Activated CD4-positive, alpha-beta T cell treated with anti-CD3 and anti-CD28 coated beads, Interleukin-2, amount 50 U/mL, for 16 hours (primary cell): ENCODE results near the gene C10orf53.
"Not testable (repeated sequence)": the region's sequence is repeated elsewhere in the genome, so short reads cannot be mapped to it uniquely, and the experiment has no call there.

Source experiments
- DNase-seq: peaks from one replicate; pipeline ENCODE4 v3.0.0-alpha.2; 2020

C10orf53 gene

GRCh38 chr10:49689882-49690510, 10.5 kb downstream of the C10orf53 start:
- DNase-seq: no peak

- DNase-seq: no peak
Measured at GRCh38 chr10:49690698-49691356, 11.4 kb downstream of the C10orf53 start.

- no peak for DNase-seq
Measured at GRCh38 chr10:49691588-49691987, 12.1 kb downstream of the C10orf53 start.

- no peak for DNase-seq
Measured at GRCh38 chr10:49694466-49694865, 15.0 kb downstream of the C10orf53 start.

- DNase-seq: no peak
Measured at GRCh38 chr10:49696311-49696710, 16.9 kb downstream of the C10orf53 start.

- no peak for DNase-seq
Measured at GRCh38 chr10:49698679-49699078, 19.2 kb downstream of the C10orf53 start.

GRCh38 chr10:49700211-49700610, 20.8 kb downstream of the C10orf53 start:
- DNase-seq: no peak

GRCh38 chr10:49700997-49701396, 21.5 kb downstream of the C10orf53 start:
- no peak for DNase-seq

- DNase-seq: no peak
Measured at GRCh38 chr10:49707585-49707984, 28.1 kb downstream of the C10orf53 start.

GRCh38 chr10:49709934-49710333, 30.5 kb downstream of the C10orf53 start:
- no peak for DNase-seq

- DNase-seq: no peak
Measured at GRCh38 chr10:49710966-49711365, 31.5 kb downstream of the C10orf53 start.

- no peak for DNase-seq
Measured at GRCh38 chr10:49711481-49711880, 32.0 kb downstream of the C10orf53 start.

- DNase-seq: no peak
Measured at GRCh38 chr10:49713266-49713665, 33.8 kb downstream of the C10orf53 start.

- DNase-seq: not testable (repeated sequence)
Measured at GRCh38 chr10:49715157-49715556, 35.7 kb downstream of the C10orf53 start.

- DNase-seq: no peak
Measured at GRCh38 chr10:49726593-49726992, 47.1 kb downstream of the C10orf53 start.

GRCh38 chr10:49733866-49734265, 54.4 kb downstream of the C10orf53 start:
- no peak for DNase-seq

- no peak for DNase-seq
Measured at GRCh38 chr10:49734676-49735075, 55.2 kb downstream of the C10orf53 start.

- no peak for DNase-seq
Measured at GRCh38 chr10:49735161-49735560, 55.7 kb downstream of the C10orf53 start.

GRCh38 chr10:49735848-49736563, 56.6 kb downstream of the C10orf53 start:
- DNase-seq: no peak

GRCh38 chr10:49736564-49737113, 57.2 kb downstream of the C10orf53 start:
- no peak for DNase-seq

GRCh38 chr10:49737474-49738201, 58.2 kb downstream of the C10orf53 start:
- no peak for DNase-seq

- DNase-seq: no peak
Measured at GRCh38 chr10:49738616-49739360, 59.3 kb downstream of the C10orf53 start.
